ENCODE results near the gene PEX11B. TPM values are rescaled to one million over a fixed set of nuclear protein-coding genes. Genes with fewer than 3 reads are reported as not detected.

PEX11B gene
- total RNA-seq, 2 experiments from 2014 or later = 29.0 to 33.2 TPM

GRCh38 chr1:145959957-145960467, 41.5 kb upstream of the PEX11B start:
- H3K4me1 Mint-ChIP-seq = peaks cover 78% of the 10 kb centered on the region
- H3K36me3 Mint-ChIP-seq (ENCODE audit: low read depth) = peaks cover 8% of the 10 kb centered on the region
- CTCF ChIA-PET = no interaction called here
- H3K27me3 Mint-ChIP-seq = peaks cover 5% of the 10 kb centered on the region
- peak overlapping the region; percentile 25 for H3K4me3 Mint-ChIP-seq
- H3K9me3 Mint-ChIP-seq = no peaks in the 10 kb centered on the region
- DNase-seq = no peak
- H3K27ac Mint-ChIP-seq = no peak overlapping the region
- POLR2A ChIA-PET = interaction anchor here (0.5 to 12.6 kb wide), 5 partner anchors 32 to 114 kb away, joined by 3 to 264 read pairs (median 30); partner anchors contain the start of genes NUDT17, PEX11B, RBM8A and TXNIP

DNA sequence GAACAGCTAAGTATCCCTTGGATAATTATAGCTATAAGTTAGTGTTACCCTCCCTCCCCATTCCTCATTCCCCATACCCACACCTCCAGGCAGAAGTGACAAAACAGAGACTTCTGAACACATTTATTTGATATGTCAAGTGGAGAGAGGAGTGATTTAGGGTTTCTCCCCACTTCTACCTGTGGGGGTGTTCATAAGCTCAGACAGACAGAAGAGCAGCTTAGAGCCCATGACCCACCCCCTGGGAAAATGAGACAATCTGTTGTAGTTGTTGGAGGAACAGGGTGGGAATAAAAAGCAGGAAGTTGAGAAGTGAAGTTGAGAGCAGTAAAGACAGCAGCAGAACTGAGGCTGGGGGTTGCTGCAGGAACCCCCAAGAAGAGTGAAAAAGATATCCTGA, 40.8 kb upstream of the PEX11B start:
- H3K36me3 Mint-ChIP-seq (ENCODE audit: low read depth) = peaks cover 12% of the 10 kb centered on the region
- DNase-seq = no peak
- H3K27ac Mint-ChIP-seq = no peak overlapping the region
- ChIA-PET POLR2A (interaction anchor here (3.1 to 12.6 kb wide), 6 partner anchors 20 to 113 kb away, joined by 13 to 264 read pairs (median 25); partner anchors contain the start of genes NUDT17, PEX11B, RBM8A and TXNIP), CTCF (interaction anchor here (2.4 to 5.9 kb wide), 3 partner anchors 32 to 114 kb away, joined by 6 to 34 read pairs (median 25); partner anchors contain the start of genes NUDT17 and RBM8A)
- H3K4me3 Mint-ChIP-seq = peak overlapping the region; percentile 12
- H3K4me1 Mint-ChIP-seq = peaks cover 82% of the 10 kb centered on the region
- no peaks in the 10 kb centered on the region for H3K9me3 Mint-ChIP-seq
- H3K27me3 Mint-ChIP-seq = peaks cover 5% of the 10 kb centered on the region

GRCh38 chr1:145958734-145959133, 40.2 kb upstream of the PEX11B start:
- H3K36me3 Mint-ChIP-seq (ENCODE audit: low read depth) = peaks cover 14% of the 10 kb centered on the region
- no peaks in the 10 kb centered on the region for H3K9me3 Mint-ChIP-seq
- DNase-seq = no peak
- POLR2A ChIA-PET = interaction anchor here (0.7 to 12.6 kb wide), 16 partner anchors 8 to 678 kb away, joined by 3 to 264 read pairs (median 13); partner anchors contain the start of genes NUDT17, PEX11B, PIAS3 and RBM8A
- H3K27me3 Mint-ChIP-seq = peaks cover 5% of the 10 kb centered on the region
- CTCF ChIA-PET = interaction anchor here (1.0 to 5.9 kb wide), 10 partner anchors 20 to 114 kb away, joined by 3 to 34 read pairs (median 6); partner anchors contain the start of genes NUDT17 and RBM8A
- H3K4me1 Mint-ChIP-seq = peaks cover 81% of the 10 kb centered on the region
- no peak overlapping the region for H3K27ac Mint-ChIP-seq
- no peak overlapping the region for H3K4me3 Mint-ChIP-seq

- Mint-ChIP-seq H3K4me3 (peak within 1 kb of the TSS; percentile 86), H3K27me3 (peaks cover 5% of the 10 kb centered on the region), H3K4me1 (peaks cover 73% of the 10 kb centered on the region), H3K27ac (peak within 1 kb of the TSS; percentile 86), H3K36me3 (ENCODE audit: low read depth) (peaks cover 14% of the 10 kb centered on the region), H3K9me3 (no peaks in the 10 kb centered on the region)
- ChIA-PET POLR2A (interaction anchor here (0.6 to 12.6 kb wide), 28 partner anchors 8 to 677 kb away, joined by 3 to 264 read pairs (median 6); partner anchors contain the start of genes NUDT17, PEX11B, PIAS3 and RBM8A), CTCF (interaction anchor here (0.6 to 5.9 kb wide), 17 partner anchors 13 to 113 kb away, joined by 3 to 34 read pairs (median 5); partner anchors contain the start of genes NUDT17 and RBM8A)
- DNase-seq = peak; percentile 96
Measured at GRCh38 chr1:145957443-145958319, 39.2 kb upstream of the PEX11B start, which contains the start of gene LIX1L. LIX1L (minus strand) TSS chr1:145958017; CDS start chr1:145957927, 90 bp downstream.

GRCh38 chr1:145956781-145957442, 38.4 kb upstream of the PEX11B start:
- Mint-ChIP-seq H3K9me3 (no peaks in the 10 kb centered on the region), H3K4me1 (peaks cover 73% of the 10 kb centered on the region), H3K27ac (peak overlapping the region; percentile 83)

GRCh38 chr1:145956361-145956760, 37.8 kb upstream of the PEX11B start:
- Mint-ChIP-seq H3K4me1 (peaks cover 72% of the 10 kb centered on the region), H3K27me3 (peaks cover 5% of the 10 kb centered on the region), H3K36me3 (ENCODE audit: low read depth) (peaks cover 23% of the 10 kb centered on the region), H3K9me3 (no peaks in the 10 kb centered on the region), H3K27ac (peak overlapping the region; percentile 83), H3K4me3 (peak overlapping the region; percentile 86)
- ChIA-PET CTCF (interaction anchor here (0.6 to 5.9 kb wide), 3 partner anchors 22 to 46 kb away, joined by 3 to 34 read pairs (median 32); partner anchors contain the start of genes ITGA10 and RBM8A), POLR2A (interaction anchor here (1.0 to 12.6 kb wide), 14 partner anchors 8 to 97 kb away, joined by 3 to 264 read pairs (median 10); partner anchors contain the start of genes ANKRD34A, PEX11B, PIAS3 and POLR3GL)
- DNase-seq = no peak

More at GRCh38 chr1:145956781-145957442, 38.4 kb upstream of the PEX11B start:
- CTCF ChIA-PET = interaction anchor here (0.6 to 5.9 kb wide), 6 partner anchors 12 to 112 kb away, joined by 3 to 34 read pairs (median 16); partner anchors contain the start of genes ITGA10, NUDT17 and RBM8A
- peak overlapping the region; percentile 86 for H3K4me3 Mint-ChIP-seq
- peaks cover 5% of the 10 kb centered on the region for H3K27me3 Mint-ChIP-seq
- peaks cover 18% of the 10 kb centered on the region for H3K36me3 Mint-ChIP-seq (ENCODE audit: low read depth)
- DNase-seq = no peak
- POLR2A ChIA-PET = interaction anchor here (0.6 to 12.6 kb wide), 22 partner anchors 8 to 111 kb away, joined by 3 to 264 read pairs (median 8); partner anchors contain the start of genes NUDT17, PEX11B, PIAS3 and RBM8A

DNA sequence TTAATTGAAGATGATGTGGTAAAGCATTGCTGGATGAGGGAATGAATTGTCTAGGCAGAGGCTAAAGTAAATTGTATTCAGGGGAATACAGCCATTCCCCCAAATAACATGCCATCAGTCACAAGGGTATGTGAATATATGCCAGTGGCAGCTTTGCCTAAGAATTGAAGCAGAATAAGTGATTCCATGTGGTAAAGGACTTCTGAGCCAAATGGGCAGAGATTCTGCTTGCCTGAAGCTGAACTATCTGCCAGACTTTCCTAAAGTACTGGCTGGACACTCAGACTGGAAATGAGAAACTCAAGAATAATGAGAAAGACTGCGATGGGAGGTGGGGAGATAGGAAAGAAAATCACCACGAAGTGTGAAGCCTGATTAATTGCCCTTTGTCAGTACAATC, 36.9 kb upstream of the PEX11B start:
- Mint-ChIP-seq H3K4me3 (peak overlapping the region; percentile 86), H3K36me3 (ENCODE audit: low read depth) (peaks cover 28% of the 10 kb centered on the region), H3K9me3 (no peaks in the 10 kb centered on the region), H3K27ac (no peak overlapping the region), H3K4me1 (peaks cover 73% of the 10 kb centered on the region), H3K27me3 (peaks cover 5% of the 10 kb centered on the region)
- CTCF ChIA-PET = interaction anchor here (0.6 to 5.9 kb wide), 3 partner anchors 15 to 47 kb away, joined by 3 to 34 read pairs (median 3); partner anchors contain the start of gene RBM8A
- POLR2A ChIA-PET = interaction anchor here (1.0 to 12.6 kb wide), 5 partner anchors 9 to 97 kb away, joined by 4 to 264 read pairs (median 9); partner anchors contain the start of genes ANKRD34A, PIAS3, POLR3GL and RBM8A
- no peak for DNase-seq

GRCh38 chr1:145953861-145954260, 35.3 kb upstream of the PEX11B start:
- CTCF ChIA-PET = interaction anchor here (0.7 to 5.9 kb wide), 2 partner anchors 26 kb away, joined by 3 to 34 read pairs; partner anchors contain the start of gene RBM8A
- DNase-seq = no peak
- Mint-ChIP-seq H3K27me3 (no peaks in the 10 kb centered on the region), H3K4me1 (peaks cover 69% of the 10 kb centered on the region), H3K36me3 (ENCODE audit: low read depth) (peaks cover 31% of the 10 kb centered on the region), H3K27ac (no peak overlapping the region), H3K4me3 (no peak overlapping the region), H3K9me3 (no peaks in the 10 kb centered on the region)
- POLR2A ChIA-PET = interaction anchor here (2.6 to 12.6 kb wide), 2 partner anchors 11 to 26 kb away, joined by 9 to 264 read pairs; partner anchors contain the start of genes ANKRD34A, POLR3GL and RBM8A

GRCh38 chr1:145952903-145953302, 34.4 kb upstream of the PEX11B start:
- Mint-ChIP-seq H3K4me3 (no peak overlapping the region), H3K36me3 (ENCODE audit: low read depth) (peaks cover 31% of the 10 kb centered on the region), H3K9me3 (no peaks in the 10 kb centered on the region), H3K27me3 (no peaks in the 10 kb centered on the region), H3K4me1 (peaks cover 59% of the 10 kb centered on the region), H3K27ac (no peak overlapping the region)
- POLR2A ChIA-PET = interaction anchor here (1.5 to 1.9 kb wide), 2 partner anchors 11 to 26 kb away, joined by 7 to 9 read pairs; partner anchors contain the start of genes ANKRD34A, POLR3GL and RBM8A
- DNase-seq = no peak
- CTCF ChIA-PET = interaction anchor here (0.7 kb wide), 1 partner anchor 11 kb away, joined by 3 read pairs; the partner anchor contains the start of genes ANKRD34A and POLR3GL

- H3K27me3 Mint-ChIP-seq = no peaks in the 10 kb centered on the region
- H3K9me3 Mint-ChIP-seq = no peaks in the 10 kb centered on the region
- peaks cover 53% of the 10 kb centered on the region for H3K4me1 Mint-ChIP-seq
- ChIA-PET CTCF (no interaction called here), POLR2A (interaction anchor here (1.5 to 1.9 kb wide), 2 partner anchors 13 to 24 kb away, joined by 7 to 9 read pairs; partner anchors contain the start of genes ANKRD34A, POLR3GL and RBM8A)
- no peak overlapping the region for H3K4me3 Mint-ChIP-seq
- no peak overlapping the region for H3K27ac Mint-ChIP-seq
- H3K36me3 Mint-ChIP-seq (ENCODE audit: low read depth) = peaks cover 36% of the 10 kb centered on the region
- DNase-seq = no peak
Measured at GRCh38 chr1:145951526-145951925, 33.0 kb upstream of the PEX11B start.

DNA sequence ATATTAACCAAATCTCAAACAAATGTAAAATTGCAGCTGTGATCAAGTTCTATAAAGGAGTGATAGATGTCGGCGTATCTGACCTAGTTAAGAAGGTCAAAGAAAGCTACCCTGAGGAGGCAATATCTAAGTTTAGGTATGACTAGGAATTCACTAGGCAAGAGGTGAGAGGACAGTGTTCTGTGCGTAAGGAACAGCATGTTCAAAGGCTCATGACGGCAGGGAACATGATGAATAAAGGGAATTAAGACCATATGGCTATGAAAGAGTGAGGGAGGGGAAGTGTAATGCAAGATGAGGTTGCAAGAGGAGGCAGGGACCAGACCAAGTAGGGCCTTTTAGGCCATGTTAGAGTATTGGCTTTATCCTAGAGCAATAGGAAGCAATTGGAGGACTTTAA, 30.7 kb upstream of the PEX11B start:
- Mint-ChIP-seq H3K27ac (no peak overlapping the region), H3K9me3 (no peaks in the 10 kb centered on the region), H3K4me3 (no peak overlapping the region), H3K36me3 (ENCODE audit: low read depth) (peaks cover 33% of the 10 kb centered on the region), H3K4me1 (peaks cover 32% of the 10 kb centered on the region), H3K27me3 (no peaks in the 10 kb centered on the region)
- POLR2A ChIA-PET = interaction anchor here (1.1 to 1.4 kb wide), 2 partner anchors 9 to 22 kb away, joined by 3 to 4 read pairs; partner anchors contain the start of genes LIX1L and RBM8A
- CTCF ChIA-PET = interaction anchor here (1.5 kb wide), 1 partner anchor 40 kb away, joined by 3 read pairs; the partner anchor contains the start of gene ITGA10
- DNase-seq = no peak

Measured in activated CD4-positive, alpha-beta memory T cell treated with anti-CD3 and anti-CD28 coated beads, Interleukin-2, amount 10 ng/mL, durations not matched to agents 7 days and 5 days (primary cell).